Measurements from ENCODE around the gene FANK1. TPM values are rescaled to one million over a fixed set of nuclear protein-coding genes. Genes with fewer than 3 reads are reported as not detected.

Gene FANK1
- polyA plus RNA-seq, 3 donors, result 0.20 TPM; not detected in 2

GRCh38 chr10:126054191-126054590 lies 157.8 kb downstream of the FANK1 start:
- no peak for DNase-seq
- Histone ChIP-seq H3K4me1 (ENCODE audit: control insufficient read depth in 1 of 2, insufficient read depth in 2 of 2, low read length in 2 of 2) (peaks cover 0 to 6% of the 10 kb centered on the region in 2 donors), H4K20me1 (ENCODE audit: insufficient read depth, low read length) (no peaks in the 10 kb centered on the region), H3K4me2 (replicated peaks; ENCODE audit: extremely low read depth, low read length, poor library complexity, severe bottlenecking) (no peak overlapping the region), H3K27me3 (ENCODE audit: control insufficient read depth in 2 of 2, insufficient read depth in 2 of 2, low read length in 2 of 2) (peaks cover 0 to 8% of the 10 kb centered on the region in 2 donors), H3K27ac (ENCODE audit: low read depth in 1 of 2, low read length in 2 of 2) (no peak overlapping the region), H3K4me3 (replicated peaks in 1 of 3; ENCODE audit: low read depth in 2 of 3, low read length in 3 of 3) (no peak overlapping the region), H3K9ac (ENCODE audit: insufficient read depth, low read length, poor library complexity, severe bottlenecking) (no peak overlapping the region), H3K9me3 (replicated peaks in 1 of 2; ENCODE audit: control insufficient read depth in 1 of 2, insufficient read depth in 1 of 2, low read length in 2 of 2) (no peaks in the 10 kb centered on the region), H3K79me2 (ENCODE audit: insufficient read depth, low read length) (no peaks in the 10 kb centered on the region), H2AFZ (ENCODE audit: insufficient read depth, low read depth, low read length, poor library complexity, severe bottlenecking) (no peak overlapping the region), H3K36me3 (replicated peaks in 1 of 2; ENCODE audit: control insufficient read depth in 1 of 2, insufficient read depth in 2 of 2, low read length in 2 of 2) (no peaks in the 10 kb centered on the region)
- intact Hi-C loops (cut with micrococcal nuclease), result no loop called here
- no peak overlapping the region for H3K27ac Mint-ChIP-seq
- H3K4me3 Mint-ChIP-seq, result no peak overlapping the region
- peaks cover 0 to 5% (median 0%) of the 10 kb centered on the region in 7 donors for H3K9me3 Mint-ChIP-seq
- no peaks in the 10 kb centered on the region for H3K36me3 Mint-ChIP-seq
- WGBS (ENCODE audit: insufficient coverage), result 100% methylated on average over 2 of the region's 6 CpGs
- H3K4me1 Mint-ChIP-seq, result peaks cover 8% of the 10 kb centered on the region
- H3K27me3 Mint-ChIP-seq (ENCODE audit: low read depth in 3 of 3), result peaks cover 11 to 14% (median 12%) of the 10 kb centered on the region in 3 donors
- TF ChIP-seq CTCF (IDR thresholded peaks at IDR 0.05), result no peak

GRCh38 chr10:126057494-126057893 lies 161.1 kb downstream of the FANK1 start:
- peaks cover 0 to 7% of the 10 kb centered on the region in 2 donors for H3K9me3 ChIP-seq (replicated peaks in 1 of 2; ENCODE audit: control insufficient read depth in 1 of 2, insufficient read depth in 1 of 2, low read length in 2 of 2)
- peaks cover 0 to 6% of the 10 kb centered on the region in 2 donors for H3K27me3 ChIP-seq (ENCODE audit: control insufficient read depth in 2 of 2, insufficient read depth in 2 of 2, low read length in 2 of 2)
- Mint-ChIP-seq H3K4me1 (no peaks in the 10 kb centered on the region), H3K4me3 (no peak overlapping the region), H3K9me3 (peaks cover 0 to 3% (median 0%) of the 10 kb centered on the region in 7 donors), H3K36me3 (no peaks in the 10 kb centered on the region), H3K27me3 (ENCODE audit: low read depth in 3 of 3) (peaks cover 9 to 11% (median 10%) of the 10 kb centered on the region in 3 donors), H3K27ac (no peak overlapping the region)
- intact Hi-C loops (cut with micrococcal nuclease), result no loop called here
- no peaks in the 10 kb centered on the region for H3K79me2 ChIP-seq (ENCODE audit: insufficient read depth, low read length)
- no peak for DNase-seq
- H3K9ac ChIP-seq (ENCODE audit: insufficient read depth, low read length, poor library complexity, severe bottlenecking), result no peak overlapping the region
- no peaks in the 10 kb centered on the region for H3K36me3 ChIP-seq (replicated peaks in 1 of 2; ENCODE audit: control insufficient read depth in 1 of 2, insufficient read depth in 2 of 2, low read length in 2 of 2)
- H4K20me1 ChIP-seq (ENCODE audit: insufficient read depth, low read length), result no peaks in the 10 kb centered on the region
- 100% methylated on average over 1 of the region's 8 CpGs for WGBS (ENCODE audit: insufficient coverage)
- no peak overlapping the region for H3K27ac ChIP-seq (ENCODE audit: low read depth in 1 of 2, low read length in 2 of 2)
- no peaks in the 10 kb centered on the region for H3K4me1 ChIP-seq (ENCODE audit: control insufficient read depth in 1 of 2, insufficient read depth in 2 of 2, low read length in 2 of 2)
- no peak overlapping the region for H2AFZ ChIP-seq (ENCODE audit: insufficient read depth, low read depth, low read length, poor library complexity, severe bottlenecking)
- H3K4me3 ChIP-seq (replicated peaks in 1 of 3; ENCODE audit: low read depth in 2 of 3, low read length in 3 of 3), result no peak overlapping the region
- no peak for TF ChIP-seq CTCF (IDR thresholded peaks at IDR 0.05)
- no peak overlapping the region for H3K4me2 ChIP-seq (replicated peaks; ENCODE audit: extremely low read depth, low read length, poor library complexity, severe bottlenecking)

All from CD14-positive monocyte (primary cell).